ENCODE results near the gene ARHGAP15. TPM values are rescaled to one million over a fixed set of nuclear protein-coding genes. Genes with fewer than 3 reads are reported as not detected.

ARHGAP15 gene
- total RNA-seq, 1 experiment from 2014 or later: 0.42 TPM

DNA sequence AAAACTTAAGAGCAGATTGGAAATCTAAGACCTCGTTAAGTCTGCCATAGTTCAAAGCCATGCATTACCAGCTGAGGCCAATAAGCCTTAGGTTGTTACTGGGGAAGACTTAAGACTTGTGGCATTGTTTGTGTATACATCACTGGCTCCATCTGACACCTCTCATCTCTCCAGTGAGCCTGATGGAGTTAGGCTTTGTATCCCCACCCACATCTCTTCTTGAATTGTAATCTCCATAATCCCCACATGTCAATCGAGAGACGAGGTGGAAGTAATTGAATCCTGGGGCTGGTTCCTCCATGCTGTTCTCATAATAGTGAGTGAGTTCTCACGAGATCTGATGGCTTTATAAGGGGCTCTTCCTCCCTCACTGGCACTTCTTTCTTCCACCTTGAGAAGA, 404.6 kb downstream of the ARHGAP15 start:
- intact Hi-C loops (cut with micrococcal nuclease): no loop called here
- Histone ChIP-seq H3K27ac (ENCODE audit: low read depth, low read length) (no peak overlapping the region), H3K4me3 (replicated peaks in 1 of 2; ENCODE audit: low read depth in 1 of 2, low read length in 2 of 2) (no peak overlapping the region), H3K9me2 (ENCODE audit: insufficient read depth) (no peaks in the 10 kb centered on the region), H3K4me1 (ENCODE audit: control insufficient read depth in 1 of 2, insufficient read depth in 2 of 2, low read length in 2 of 2) (no peaks in the 10 kb centered on the region), H3K79me2 (ENCODE audit: insufficient read depth, low read length) (no peaks in the 10 kb centered on the region), H4K20me1 (ENCODE audit: insufficient read depth) (no peaks in the 10 kb centered on the region), H3K9ac (ENCODE audit: low read length) (no peak overlapping the region), H3K4me2 (ENCODE audit: low read length) (no peak overlapping the region), H3K36me3 (ENCODE audit: control insufficient read depth in 1 of 2, insufficient read depth in 2 of 2, low read length in 2 of 2) (no peaks in the 10 kb centered on the region), H3K9me3 (ENCODE audit: control insufficient read depth in 1 of 2, insufficient read depth in 1 of 2, low read depth in 1 of 2, low read length in 2 of 2) (no peaks in the 10 kb centered on the region), H2AFZ (ENCODE audit: low read depth, low read length, poor library complexity, severe bottlenecking) (no peak overlapping the region), H3K27me3 (ENCODE audit: insufficient read depth, low read length) (no peaks in the 10 kb centered on the region)
- ChIA-PET RAD21 (ENCODE audit: low non-redundant PET in 1 of 2, low total read pairs in 2 of 2, uncharacterized antibody in 2 of 2, unreplicated experiment in 2 of 2) (no interaction called here), POLR2A (no interaction called here), CTCF (no interaction called here)
- TF ChIP-seq FOSL1 (IDR thresholded peaks at IDR 0.05; ENCODE audit: low read depth) (no peak), POLR2AphosphoS5 (IDR thresholded peaks at IDR 0.05; ENCODE audit: low read depth, low read length) (no peak), ELF1 (IDR thresholded peaks at IDR 0.05; ENCODE audit: borderline replicate concordance, low read depth) (no peak), ZFX (IDR thresholded peaks at IDR 0.05) (no peak), SP1 (IDR thresholded peaks at IDR 0.05; ENCODE audit: low read depth) (no peak), EGR1 (IDR thresholded peaks at IDR 0.05; ENCODE audit: low read depth) (no peak), JUND (IDR thresholded peaks at IDR 0.05) (no peak), CEBPB (IDR thresholded peaks at IDR 0.05; ENCODE audit: low read depth) (no peak), POLR2A (IDR thresholded peaks at IDR 0.05; ENCODE audit: borderline replicate concordance, extremely low read depth, insufficient read depth, insufficient read length) (no peak), SRF (IDR thresholded peaks at IDR 0.05; ENCODE audit: low read depth) (no peak), TCF7L2 (IDR thresholded peaks at IDR 0.05; ENCODE audit: borderline replicate concordance, extremely low read depth, insufficient read depth, insufficient read length) (no peak), EZH2 (IDR thresholded peaks at IDR 0.05) (no peak), CBX3 (IDR thresholded peaks at IDR 0.05; ENCODE audit: low read depth) (no peak), SIN3A (IDR thresholded peaks at IDR 0.05; ENCODE audit: low read depth) (no peak), YY1 (IDR thresholded peaks at IDR 0.05; ENCODE audit: extremely low read depth, insufficient replicate concordance, low read depth, low read length) (no peak), ZNF274 (IDR thresholded peaks at IDR 0.05; ENCODE audit: low read depth, low read length) (no peak), RAD21 (IDR thresholded peaks at IDR 0.05; ENCODE audit: low read depth) (no peak)
- TF ChIP-seq, protein P1, sequence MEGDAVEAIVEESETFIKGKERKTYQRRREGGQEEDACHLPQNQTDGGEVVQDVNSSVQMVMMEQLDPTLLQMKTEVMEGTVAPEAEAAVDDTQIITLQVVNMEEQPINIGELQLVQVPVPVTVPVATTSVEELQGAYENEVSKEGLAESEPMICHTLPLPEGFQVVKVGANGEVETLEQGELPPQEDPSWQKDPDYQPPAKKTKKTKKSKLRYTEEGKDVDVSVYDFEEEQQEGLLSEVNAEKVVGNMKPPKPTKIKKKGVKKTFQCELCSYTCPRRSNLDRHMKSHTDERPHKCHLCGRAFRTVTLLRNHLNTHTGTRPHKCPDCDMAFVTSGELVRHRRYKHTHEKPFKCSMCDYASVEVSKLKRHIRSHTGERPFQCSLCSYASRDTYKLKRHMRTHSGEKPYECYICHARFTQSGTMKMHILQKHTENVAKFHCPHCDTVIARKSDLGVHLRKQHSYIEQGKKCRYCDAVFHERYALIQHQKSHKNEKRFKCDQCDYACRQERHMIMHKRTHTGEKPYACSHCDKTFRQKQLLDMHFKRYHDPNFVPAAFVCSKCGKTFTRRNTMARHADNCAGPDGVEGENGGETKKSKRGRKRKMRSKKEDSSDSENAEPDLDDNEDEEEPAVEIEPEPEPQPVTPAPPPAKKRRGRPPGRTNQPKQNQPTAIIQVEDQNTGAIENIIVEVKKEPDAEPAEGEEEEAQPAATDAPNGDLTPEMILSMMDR (IDR thresholded peaks at IDR 0.05 in 2 of 3, conservative IDR thresholded peaks at IDR 0.05 in 1 of 3; ENCODE audit: borderline replicate concordance in 1 of 3, insufficient read depth in 1 of 3, low read depth in 2 of 3, low read length in 2 of 3): no peak
- TF ChIP-seq, protein P2, sequence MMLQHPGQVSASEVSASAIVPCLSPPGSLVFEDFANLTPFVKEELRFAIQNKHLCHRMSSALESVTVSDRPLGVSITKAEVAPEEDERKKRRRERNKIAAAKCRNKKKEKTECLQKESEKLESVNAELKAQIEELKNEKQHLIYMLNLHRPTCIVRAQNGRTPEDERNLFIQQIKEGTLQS (IDR thresholded peaks at IDR 0.05): no peak
- TF ChIP-seq, protein P3, sequence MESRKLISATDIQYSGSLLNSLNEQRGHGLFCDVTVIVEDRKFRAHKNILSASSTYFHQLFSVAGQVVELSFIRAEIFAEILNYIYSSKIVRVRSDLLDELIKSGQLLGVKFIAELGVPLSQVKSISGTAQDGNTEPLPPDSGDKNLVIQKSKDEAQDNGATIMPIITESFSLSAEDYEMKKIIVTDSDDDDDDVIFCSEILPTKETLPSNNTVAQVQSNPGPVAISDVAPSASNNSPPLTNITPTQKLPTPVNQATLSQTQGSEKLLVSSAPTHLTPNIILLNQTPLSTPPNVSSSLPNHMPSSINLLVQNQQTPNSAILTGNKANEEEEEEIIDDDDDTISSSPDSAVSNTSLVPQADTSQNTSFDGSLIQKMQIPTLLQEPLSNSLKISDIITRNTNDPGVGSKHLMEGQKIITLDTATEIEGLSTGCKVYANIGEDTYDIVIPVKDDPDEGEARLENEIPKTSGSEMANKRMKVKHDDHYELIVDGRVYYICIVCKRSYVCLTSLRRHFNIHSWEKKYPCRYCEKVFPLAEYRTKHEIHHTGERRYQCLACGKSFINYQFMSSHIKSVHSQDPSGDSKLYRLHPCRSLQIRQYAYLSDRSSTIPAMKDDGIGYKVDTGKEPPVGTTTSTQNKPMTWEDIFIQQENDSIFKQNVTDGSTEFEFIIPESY (IDR thresholded peaks at IDR 0.05; ENCODE audit: extremely low read depth, insufficient replicate concordance, low read length): no peak
- ATAC-seq: no peak
- no TSS peak for BruUV-seq (replicated peaks)
- no peak for DNase-seq (ENCODE audit: low read depth, low spot score)
